HFFc6 (cell line): ENCODE data around the gene VGF. TPM values are rescaled to one million over a fixed set of nuclear protein-coding genes. Genes with fewer than 3 reads are reported as not detected.
"Not testable (repeated sequence)": the region's sequence is repeated elsewhere in the genome, so short reads cannot be mapped to it uniquely, and the experiment has no call there.

Source experiments
- DNase-seq: peaks from one replicate; pipeline ENCODE4 v3.0.0-alpha.2; 2018
- H3K27ac Mint-ChIP-seq: 2 replicates; pipeline ENCODE4 v1.8.0; 2020; ENCODE audit warnings: mild to moderate bottlenecking, mixed read lengths
- H3K27me3 Mint-ChIP-seq: 2 replicates; pipeline ENCODE4 v1.8.0; 2021; ENCODE audit warnings: mild to moderate bottlenecking, moderate library complexity, mixed read lengths; ENCODE audit not compliant: insufficient read depth
- H3K36me3 Mint-ChIP-seq: 2 replicates; pipeline ENCODE4 v1.8.0; 2021; ENCODE audit warnings: low read depth, mixed read lengths
- H3K4me1 Mint-ChIP-seq: 2 replicates; pipeline ENCODE4 v1.8.0; 2020; ENCODE audit warnings: low read depth, mixed read lengths
- H3K4me3 Mint-ChIP-seq: 2 replicates; pipeline ENCODE4 v1.8.0; 2020; ENCODE audit warnings: mild to moderate bottlenecking, moderate library complexity, mixed read lengths
- H3K9me3 Mint-ChIP-seq: 2 replicates; pipeline ENCODE4 v1.8.0; 2020; ENCODE audit warnings: mild to moderate bottlenecking, mixed read lengths
- microRNA-seq: library from miRNA; unstranded; fragments of <30 nt; microRNA quantifications from one replicate; pipeline ENCODE4, GENCODE V29; 2019
- total RNA-seq, 6 experiments: library from RNA; stranded (reverse); fragmentation: NEBNext Ultra II Directional; extraction: Animal tissue kit (Norgen Biotek cat#: 25700); gene quantifications; 2 replicates in 1 of 6; 3 replicates in 5 of 6; pipeline ENCODE4 v1.2.3, GENCODE V29; 2021
- TF ChIP-seq, protein P1 (sequence below): fragments of 200-600 bp; sonication (generic); IDR thresholded peaks from 2 replicates; pipeline ENCODE4 v1.5.0; 2021; ENCODE audit warnings: antibody characterized with exemption, mild to moderate bottlenecking

The VGF gene
- total RNA-seq, 6 experiments from 2014 or later = 0.19 to 0.78 (median 0.35) TPM

DNA sequence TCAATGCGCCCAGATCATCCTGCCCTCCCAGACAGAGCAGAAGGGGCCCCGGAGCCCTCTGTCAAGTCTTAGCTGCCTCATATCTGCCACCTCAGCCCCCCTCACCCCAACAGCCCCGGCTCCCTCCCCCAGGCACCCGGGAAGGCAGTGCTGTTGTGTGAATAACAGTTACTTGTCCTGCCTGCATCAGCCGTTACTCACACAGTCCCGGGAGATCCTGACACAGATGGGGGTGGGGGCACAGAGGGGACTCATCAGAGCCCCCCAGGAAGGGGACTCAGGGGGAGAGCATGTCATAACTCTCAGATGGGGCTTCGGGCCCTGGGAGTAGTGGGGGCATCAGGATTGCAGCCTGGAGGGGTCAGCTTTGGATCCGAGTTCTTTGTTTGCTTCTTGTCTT lies 50.9 kb downstream of the VGF start:
- Mint-ChIP-seq H3K27ac (peak overlapping the region; percentile 96), H3K9me3 (no peaks in the 10 kb centered on the region; the same call in 1 of the 2 replicates), H3K36me3 (no peaks in the 10 kb centered on the region), H3K27me3 (peaks cover 1% of the 10 kb centered on the region; the same call in 1 of the 2 replicates), H3K4me3 (peak overlapping the region; percentile 42), H3K4me1 (peaks cover 64% of the 10 kb centered on the region)
- peak; percentile 49 for DNase-seq
- TF ChIP-seq, protein P1, sequence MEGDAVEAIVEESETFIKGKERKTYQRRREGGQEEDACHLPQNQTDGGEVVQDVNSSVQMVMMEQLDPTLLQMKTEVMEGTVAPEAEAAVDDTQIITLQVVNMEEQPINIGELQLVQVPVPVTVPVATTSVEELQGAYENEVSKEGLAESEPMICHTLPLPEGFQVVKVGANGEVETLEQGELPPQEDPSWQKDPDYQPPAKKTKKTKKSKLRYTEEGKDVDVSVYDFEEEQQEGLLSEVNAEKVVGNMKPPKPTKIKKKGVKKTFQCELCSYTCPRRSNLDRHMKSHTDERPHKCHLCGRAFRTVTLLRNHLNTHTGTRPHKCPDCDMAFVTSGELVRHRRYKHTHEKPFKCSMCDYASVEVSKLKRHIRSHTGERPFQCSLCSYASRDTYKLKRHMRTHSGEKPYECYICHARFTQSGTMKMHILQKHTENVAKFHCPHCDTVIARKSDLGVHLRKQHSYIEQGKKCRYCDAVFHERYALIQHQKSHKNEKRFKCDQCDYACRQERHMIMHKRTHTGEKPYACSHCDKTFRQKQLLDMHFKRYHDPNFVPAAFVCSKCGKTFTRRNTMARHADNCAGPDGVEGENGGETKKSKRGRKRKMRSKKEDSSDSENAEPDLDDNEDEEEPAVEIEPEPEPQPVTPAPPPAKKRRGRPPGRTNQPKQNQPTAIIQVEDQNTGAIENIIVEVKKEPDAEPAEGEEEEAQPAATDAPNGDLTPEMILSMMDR = no peak

DNA sequence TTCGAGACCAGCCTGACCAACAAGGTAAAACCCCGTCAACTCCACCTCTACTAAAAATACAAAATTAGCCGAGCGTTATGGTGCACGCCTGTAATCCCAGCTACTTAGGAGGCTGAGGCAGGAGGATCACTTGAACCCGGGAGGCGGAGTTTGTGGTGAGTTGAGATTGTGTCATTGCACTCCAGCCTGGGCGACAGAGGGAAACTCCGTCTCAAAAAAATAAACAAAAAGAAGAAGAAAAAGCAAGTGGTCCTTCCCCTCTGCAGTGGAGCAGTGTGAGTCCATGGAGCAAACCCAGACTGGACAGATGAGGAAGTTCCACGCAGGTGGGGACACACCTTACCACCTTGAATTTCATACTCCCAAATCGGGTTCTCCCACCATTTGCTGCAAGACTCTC lies 51.5 kb downstream of the VGF start:
- peak overlapping the region; percentile 42; the same call in 1 of the 2 replicates for H3K4me3 Mint-ChIP-seq
- peak overlapping the region; percentile 96 for H3K27ac Mint-ChIP-seq
- H3K4me1 Mint-ChIP-seq = peaks cover 64% of the 10 kb centered on the region
- H3K9me3 Mint-ChIP-seq = no peaks in the 10 kb centered on the region; the same call in 1 of the 2 replicates
- H3K27me3 Mint-ChIP-seq = peaks cover 1% of the 10 kb centered on the region; the same call in 1 of the 2 replicates
- H3K36me3 Mint-ChIP-seq = no peaks in the 10 kb centered on the region
- DNase-seq = no peak
- TF ChIP-seq, protein P1 = no peak

DNA sequence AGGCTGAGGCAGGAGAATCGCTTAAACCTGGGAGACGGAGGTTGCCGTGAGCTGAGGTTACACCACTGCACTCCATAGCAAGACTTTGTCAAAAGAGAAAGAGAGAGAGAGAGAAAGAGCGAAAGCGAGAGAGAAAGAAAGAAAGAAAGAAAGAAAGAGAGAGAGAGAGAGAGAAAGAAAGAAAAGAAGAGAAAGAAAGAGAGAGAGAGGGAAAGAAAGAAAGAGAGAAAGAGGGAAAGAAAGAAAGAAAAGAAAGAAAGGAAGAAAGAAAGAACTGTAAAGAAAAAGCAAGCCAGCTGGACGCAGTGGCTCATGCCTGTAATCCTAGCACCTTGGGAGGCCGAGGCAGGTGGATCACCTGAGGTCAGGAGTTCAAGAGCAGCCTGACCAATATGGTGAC lies 52.2 kb downstream of the VGF start:
- H3K27me3 Mint-ChIP-seq, H3K4me3 Mint-ChIP-seq, H3K9me3 Mint-ChIP-seq, DNase-seq, H3K36me3 Mint-ChIP-seq: not testable (repeated sequence)
- Mint-ChIP-seq H3K27ac (peak overlapping the region; percentile 52; the same call in 1 of the 2 replicates), H3K4me1 (peaks cover 63% of the 10 kb centered on the region)

Small RNA genes within 50 kb of the gene (microRNA-seq; reads per million reads assigned to microRNA genes)
- not detected for gene MIR4653

Other genes with a start within 250 kb of the VGF start
- gene MUC3A, start 216.0 kb downstream of the VGF start, total RNA-seq = not detected
- gene MUC12, start 196.0 kb downstream of the VGF start, total RNA-seq = 1 to 10 TPM in 5 of 6 experiments, under 1 TPM in 1; 0.91 to 2.3 (median 1.6) TPM
- gene MUC17, start 145.5 kb downstream of the VGF start, total RNA-seq = not detected
- 10 to 100 TPM; 17.8 to 20.6 (median 19.4) TPM for gene TRIM56, start 80.1 kb downstream of the VGF start, total RNA-seq
- 1,000 to 10,000 TPM in 4 of 6 experiments, 100 to 1,000 TPM in 2; 906 to 2,092 (median 1,052) TPM for gene SERPINE1, start 38.5 kb downstream of the VGF start, total RNA-seq
- 100 to 1,000 TPM; 154 to 176 (median 166) TPM for gene AP1S1, start 11.1 kb downstream of the VGF start, total RNA-seq
- gene NAT16, start 14.7 kb upstream of the VGF start, total RNA-seq = not detected
- not detected for gene MOGAT3, start 35.5 kb upstream of the VGF start, total RNA-seq
- 100 to 1,000 TPM; 128 to 179 (median 140) TPM for gene PLOD3, start 52.0 kb upstream of the VGF start, total RNA-seq
- gene ZNHIT1, start 52.6 kb upstream of the VGF start, total RNA-seq = 100 to 1,000 TPM in 2 of 6 experiments, 10 to 100 TPM in 4; 88.9 to 113 (median 94.0) TPM
- gene CLDN15, start 72.2 kb upstream of the VGF start, total RNA-seq = 1 to 10 TPM; 2.0 to 3.5 (median 2.9) TPM
- 100 to 1,000 TPM; 160 to 220 (median 192) TPM for gene FIS1, start 79.5 kb upstream of the VGF start, total RNA-seq
- gene IFT22, start 156.2 kb upstream of the VGF start, total RNA-seq = 10 to 100 TPM; 25.6 to 30.6 (median 26.6) TPM
- gene COL26A1, start 197.3 kb upstream of the VGF start, total RNA-seq = not detected